Stimulated activated CD4-positive, alpha-beta T cell treated with anti-CD3 and anti-CD28 coated beads, Interleukin-4, amount 100 ng/mL, for 4 hours (primary cell): ENCODE results near the gene CACNA1I.
"Not testable (repeated sequence)": the region's sequence is repeated elsewhere in the genome, so short reads cannot be mapped to it uniquely, and the experiment has no call there.

Experiments
- DNase-seq, 2 experiments: peaks; one replicate each; pipeline ENCODE4 v3.0.0-alpha.2; 2020

The CACNA1I gene

GRCh38 chr22:39721206-39722031 lies 150.9 kb downstream of the CACNA1I start:
- no peak for DNase-seq

GRCh38 chr22:39722032-39722325 lies 151.4 kb downstream of the CACNA1I start:
- no peak for DNase-seq

- no peak for DNase-seq
Measured at GRCh38 chr22:39722501-39722900, 151.9 kb downstream of the CACNA1I start.

- DNase-seq: no peak
Measured at GRCh38 chr22:39723463-39723862, 152.9 kb downstream of the CACNA1I start.

GRCh38 chr22:39723899-39724351 lies 153.4 kb downstream of the CACNA1I start:
- no peak for DNase-seq

GRCh38 chr22:39724390-39724789 lies 153.8 kb downstream of the CACNA1I start:
- no peak for DNase-seq

GRCh38 chr22:39724857-39725256 lies 154.3 kb downstream of the CACNA1I start:
- DNase-seq: no peak

- no peak for DNase-seq
Measured at GRCh38 chr22:39725351-39726035, 154.9 kb downstream of the CACNA1I start.

- DNase-seq: no peak
Measured at GRCh38 chr22:39727541-39727940, 157.0 kb downstream of the CACNA1I start.

GRCh38 chr22:39728236-39728860 lies 157.8 kb downstream of the CACNA1I start:
- DNase-seq: no peak

GRCh38 chr22:39729141-39729934 lies 158.8 kb downstream of the CACNA1I start:
- no peak for DNase-seq

- no peak for DNase-seq
Measured at GRCh38 chr22:39731481-39731880, 160.9 kb downstream of the CACNA1I start.

GRCh38 chr22:39731881-39732555 lies 161.5 kb downstream of the CACNA1I start:
- no peak for DNase-seq

- no peak for DNase-seq
Measured at GRCh38 chr22:39732625-39733024, 162.1 kb downstream of the CACNA1I start.

- no peak for DNase-seq
Measured at GRCh38 chr22:39733191-39733590, 162.6 kb downstream of the CACNA1I start.

- DNase-seq: not testable (repeated sequence)
Measured at GRCh38 chr22:39734046-39734445, 163.5 kb downstream of the CACNA1I start.

GRCh38 chr22:39734866-39735265 lies 164.3 kb downstream of the CACNA1I start:
- no peak for DNase-seq

- no peak for DNase-seq
Measured at GRCh38 chr22:39735776-39736175, 165.2 kb downstream of the CACNA1I start.

GRCh38 chr22:39738746-39739145 lies 168.2 kb downstream of the CACNA1I start:
- DNase-seq: no peak
